HepG2 (cell line): ENCODE data around the gene ZNF33A. TPM values are rescaled to one million over a fixed set of nuclear protein-coding genes. Genes with fewer than 3 reads are reported as not detected.

Experiments
- ATAC-seq: fragments of 200-7000 bp; cut with Tn5 transposase; 3 replicates; pipeline ENCODE4 v1.9.1; 2020; ENCODE audit warnings: mild to moderate bottlenecking, moderate library complexity
- BruUV-seq: library from RNA; stranded (reverse); fragments of 400-500 nt; replicated peaks from 2 replicates; lab custom pipeline; 2021; lab: Mats Ljungman, UMichigan
- CTCF ChIA-PET: fragments of 300-600 bp; formaldehyde crosslinking; extraction: SDS; loops from one replicate; lab custom pipeline; 2021; ENCODE audit warnings: low total read pairs, inconsistent platforms, low intra/inter-chr PET ratio; lab: Yijun Ruan, JAX
- POLR2A ChIA-PET: fragments of 350-600 bp; sonication (Branson Sonifier 250); formaldehyde crosslinking; loops from one replicate; lab custom pipeline; 2020; ENCODE audit warnings: antibody characterized with exemption, inconsistent platforms; lab: Yijun Ruan, JAX
- DNase-seq: peaks from one replicate; pipeline ENCODE4 v3.0.0-alpha.2; 2015; ENCODE audit warnings: low spot score
- FAIRE-seq: peaks from 3 replicates; lab custom pipeline; 2011; peaks lifted over from hg19 to GRCh38; lab: Jason Lieb, UNC
- H2AFZ ChIP-seq: one replicate; pipeline ENCODE4 v1.6.1; 2011; ENCODE audit warnings: low read length, inconsistent platforms
- H3K27ac ChIP-seq: fragments of 300-600 bp; 3 replicates; pipeline ENCODE4 v1.8.0; 2011; ENCODE audit warnings: mixed run types, mild to moderate bottlenecking, mixed read lengths, low read length, inconsistent platforms; ENCODE audit not compliant: insufficient read depth; ENCODE audit errors: extremely low read length
- H3K27me3 ChIP-seq, 2 experiments: fragments of 200-600 bp in 1 of 2; 2 replicates in 1 of 2; 3 replicates in 1 of 2; pipeline versions ENCODE4 v1.6.0 to v1.8.0; 2011; ENCODE audit warnings: low read length in 2 of 2, mild to moderate bottlenecking in 2 of 2, moderate library complexity in 2 of 2, inconsistent platforms in 1 of 2; ENCODE audit not compliant: insufficient read depth in 2 of 2, control insufficient read depth in 1 of 2
- H3K36me3 ChIP-seq, 2 experiments: fragments of 200-600 bp in 1 of 2; replicated peaks in 1 of 2; 2 replicates in 1 of 2; 3 replicates in 1 of 2; pipeline versions ENCODE4 v1.5.1 to v1.8.0; 2011; ENCODE audit warnings: low read length in 2 of 2, inconsistent platforms in 1 of 2; ENCODE audit not compliant: insufficient read depth in 2 of 2, control insufficient read depth in 1 of 2
- H3K4me1 ChIP-seq: 2 replicates; pipeline ENCODE4 v1.5.1; 2012; ENCODE audit warnings: low read length, inconsistent platforms; ENCODE audit not compliant: insufficient read depth
- H3K4me2 ChIP-seq: 2 replicates; pipeline ENCODE4 v1.6.0; 2011; ENCODE audit warnings: low read depth, low read length, inconsistent platforms
- H3K4me3 ChIP-seq, 3 experiments: fragments of 200-600 bp in 1 of 3; sonication (generic), shearing (Covaris generic) in 1 of 3; replicated peaks in 1 of 3; 2 replicates each; pipeline ENCODE4 v1.5.1; 2011 to 2016; ENCODE audit warnings: low read length in 3 of 3, inconsistent platforms in 2 of 3, low read depth in 2 of 3, mild to moderate bottlenecking in 2 of 3, control low read depth in 1 of 3, mixed read lengths in 1 of 3; ENCODE audit not compliant: insufficient read depth in 1 of 3
- H3K79me2 ChIP-seq: one replicate; pipeline ENCODE4 v1.6.1; 2011; ENCODE audit warnings: low read length, inconsistent platforms; ENCODE audit not compliant: insufficient read depth
- H3K9ac ChIP-seq: 2 replicates; pipeline ENCODE4 v1.6.0; 2011; ENCODE audit warnings: mild to moderate bottlenecking, low read depth, low read length, inconsistent platforms; ENCODE audit not compliant: insufficient read depth
- H3K9me3 ChIP-seq: 2 replicates; pipeline ENCODE4 v1.5.1; 2012; ENCODE audit warnings: mild to moderate bottlenecking, low read length
- H4K20me1 ChIP-seq: 2 replicates; pipeline ENCODE4 v1.6.0; 2011; ENCODE audit warnings: inconsistent platforms, mild to moderate bottlenecking, low read length, moderate library complexity; ENCODE audit not compliant: insufficient read depth
- HOXA9 ChIP-seq: sonication (generic); formaldehyde crosslinking; IDR thresholded peaks from 2 replicates; pipeline ENCODE4 v1.8.1; 2022; ENCODE audit warnings: missing genetic modification reagents, mild to moderate bottlenecking, moderate library complexity, borderline replicate concordance
- KIAA2018 ChIP-seq: sonication (generic); formaldehyde crosslinking; IDR thresholded peaks from 2 replicates; pipeline ENCODE4 v1.5.0; 2020; ENCODE audit warnings: mild to moderate bottlenecking, missing genetic modification reagents, borderline replicate concordance
- POLR2A ChIP-seq, 2 experiments: IDR thresholded peaks; 2 replicates each; pipeline ENCODE4 v1.6.1; 2011; ENCODE audit warnings: low read depth in 2 of 2, low read length in 2 of 2, mild to moderate bottlenecking in 1 of 2, moderate library complexity in 1 of 2; ENCODE audit not compliant: insufficient read depth in 1 of 2
- POLR2AphosphoS2 ChIP-seq: IDR thresholded peaks from 2 replicates; pipeline ENCODE4 v1.6.1; 2011; ENCODE audit warnings: low read depth, low read length, improper control_type of control experiment
- SMARCE1 ChIP-seq: fragments of 450-650 bp; IDR thresholded peaks from 2 replicates; pipeline ENCODE4 v1.6.1; 2017; ENCODE audit warnings: borderline replicate concordance
- TCF12 ChIP-seq, 2 experiments: fragments of 450-650 bp in 1 of 2; sonication (generic) in 1 of 2; formaldehyde crosslinking in 1 of 2; IDR thresholded peaks; 2 replicates each; pipeline versions ENCODE4 v1.6.1 to v1.8.0; 2017 to 2022; ENCODE audit warnings: antibody characterized with exemption in 1 of 2, mild to moderate bottlenecking in 1 of 2, missing genetic modification reagents in 1 of 2, moderate library complexity in 1 of 2
- ZNF121 ChIP-seq: sonication (generic); formaldehyde crosslinking; IDR thresholded peaks from 2 replicates; pipeline ENCODE4 v1.5.0; 2020; ENCODE audit warnings: mild to moderate bottlenecking, missing genetic modification reagents
- ZNF253 ChIP-seq: sonication (generic); formaldehyde crosslinking; IDR thresholded peaks from 2 replicates; pipeline ENCODE4 v1.8.0; 2022; ENCODE audit warnings: mild to moderate bottlenecking, missing genetic modification reagents, borderline replicate concordance
- ZNF280B ChIP-seq: sonication (generic); formaldehyde crosslinking; IDR thresholded peaks from 2 replicates; pipeline ENCODE4 v1.5.0; 2020; ENCODE audit warnings: missing genetic modification reagents, mild to moderate bottlenecking, borderline replicate concordance
- ZNF33B ChIP-seq: sonication (generic); formaldehyde crosslinking; IDR thresholded peaks from 2 replicates; pipeline ENCODE4 v1.5.1; 2020; ENCODE audit warnings: mild to moderate bottlenecking, missing genetic modification reagents
- ZNF382 ChIP-seq: sonication (generic); formaldehyde crosslinking; IDR thresholded peaks from 2 replicates; pipeline ENCODE4 v1.5.0; 2020; ENCODE audit warnings: missing genetic modification reagents, mild to moderate bottlenecking, borderline replicate concordance
- in situ Hi-C: cut with HindIII; loops from 2 replicates; pipeline ENCODE4 v1.10.0; 2017; ENCODE audit warnings: low pct_unique_long_range_greater_than_20kb; ENCODE audit not compliant: extremely low pct_ligation_motif_present
- intact Hi-C: fragments of 100-400 bp; cut with micrococcal nuclease; formaldehyde crosslinking; loops from one replicate; pipeline ENCODE4 v1.10.0; 2022; ENCODE audit not compliant: unreplicated experiment
- polyA plus RNA-seq, 8 experiments: library from polyadenylated mRNA; depleted of rRNA in 3 of 8; stranded (reverse) in 7 of 8; unstranded in 1 of 8; fragments of >200 nt; fragmentation: Illumina TruSeq in 4 of 8; extraction: Trizol in 4 of 8; gene quantifications; 2 replicates each; pipeline versions ENCODE4 v1.2.1 to v1.2.3, GENCODE V29; 2011 to 2016; ENCODE audit warnings: low read depth in 4 of 8, missing spikeins in 1 of 8, mixed read lengths in 1 of 8; ENCODE audit not compliant: insufficient read depth in 1 of 8
- total RNA-seq, 5 experiments: library from RNA; depleted of rRNA; stranded (reverse); fragments of >200 nt; fragmentation: Illumina TruSeq; extraction: Trizol; gene quantifications; 2 replicates each; pipeline ENCODE4 v1.2.3, GENCODE V29; 2016; ENCODE audit warnings: low read depth in 1 of 5
- TF ChIP-seq, protein P1 (sequence below): IDR thresholded peaks from 2 replicates; pipeline ENCODE4 v1.6.1; 2016; ENCODE audit warnings: missing genetic modification reagents, missing compliant biosample characterization

The ZNF33A gene
- total and polyA plus RNA-seq, 2 of the 13 experiments (the other 11 are each of a cell fraction or from before 2014, with no cell fraction given): 13.1 to 22.5 TPM

DNA sequence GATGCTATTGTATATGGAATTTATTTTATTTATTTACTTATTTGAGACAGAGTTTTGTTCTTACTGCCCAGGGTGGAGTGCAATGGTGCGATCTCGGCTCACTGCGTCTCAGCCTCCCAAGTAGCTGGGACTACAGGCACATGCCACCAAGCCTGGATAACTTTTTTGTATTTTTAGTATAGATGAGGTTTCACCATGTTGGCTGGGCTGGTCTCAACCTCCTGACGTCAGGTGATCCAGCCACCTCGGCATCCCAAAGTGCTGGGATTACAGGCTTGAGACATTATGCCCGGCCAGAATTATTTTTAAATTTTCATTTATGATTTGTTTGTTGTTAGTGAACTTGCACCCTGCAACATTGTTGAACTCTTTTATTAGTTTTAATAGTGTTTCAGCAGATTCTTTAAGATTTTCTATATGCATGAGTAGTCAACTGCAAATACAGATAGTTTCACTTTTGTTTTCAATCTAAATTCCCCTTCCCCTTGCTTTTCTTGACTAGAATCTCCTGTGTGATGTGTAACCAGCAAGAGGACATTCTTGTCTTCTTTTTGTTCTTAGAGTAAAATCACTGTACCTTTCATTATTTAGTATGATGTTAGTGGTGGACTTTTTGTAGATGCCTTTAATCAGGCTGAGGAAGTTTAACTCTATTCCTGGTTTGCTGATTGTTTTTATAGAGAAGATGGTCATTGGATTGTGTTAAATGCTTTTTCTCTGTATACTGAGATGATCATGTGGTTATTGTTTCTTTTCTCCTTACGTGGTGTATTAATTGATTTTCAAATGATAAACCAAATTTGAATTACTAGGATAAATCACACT is 27.8 kb downstream of the ZNF33A start (continued):
- TF ChIP-seq, protein P1, sequence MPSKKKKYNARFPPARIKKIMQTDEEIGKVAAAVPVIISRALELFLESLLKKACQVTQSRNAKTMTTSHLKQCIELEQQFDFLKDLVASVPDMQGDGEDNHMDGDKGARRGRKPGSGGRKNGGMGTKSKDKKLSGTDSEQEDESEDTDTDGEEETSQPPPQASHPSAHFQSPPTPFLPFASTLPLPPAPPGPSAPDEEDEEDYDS (CRISPR knock-in tag): no peak
- TF ChIP-seq POLR2AphosphoS2: no peak
- TF ChIP-seq, all 625 proteins: peak for 0

DNA sequence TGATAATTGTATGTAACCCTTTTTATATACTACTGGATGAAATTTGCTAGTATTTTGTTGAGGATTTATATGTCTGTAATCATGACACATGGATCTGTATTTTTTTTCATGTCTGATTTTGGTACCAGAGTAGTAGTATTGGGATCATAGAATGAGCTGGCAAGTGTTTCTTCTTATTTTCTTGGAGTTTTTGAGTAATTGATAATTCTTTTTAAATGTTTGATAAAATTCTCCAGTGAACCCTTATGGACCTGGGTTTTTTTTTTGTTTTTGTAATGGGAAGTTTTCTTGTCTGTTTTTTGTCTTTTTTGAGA is 28.4 kb downstream of the ZNF33A start:
- Histone ChIP-seq H4K20me1 (no peaks in the 10 kb centered on the region), H3K9me3 (no peaks in the 10 kb centered on the region), H3K79me2 (no peaks in the 10 kb centered on the region), H3K9ac (no peak overlapping the region), H2AFZ (no peak overlapping the region), H3K4me3 (no peak overlapping the region), H3K27me3 (no peaks in the 10 kb centered on the region), H3K4me2 (no peak overlapping the region), H3K36me3 (peaks cover 5 to 17% of the 10 kb centered on the region in 2 experiments; a peak in 4 of 5 replicates), H3K27ac (no peak overlapping the region), H3K4me1 (no peaks in the 10 kb centered on the region)
- POLR2A ChIA-PET: no interaction called here
- intact Hi-C loops: no loop called here
- ATAC-seq: no peak
- DNase-seq: no peak
- CTCF ChIA-PET: no interaction called here
- BruUV-seq: no TSS peak
- in situ Hi-C loops: no loop called here
- no peak for FAIRE-seq
- TF ChIP-seq SMARCE1: no peak
- no peak for TF ChIP-seq ZNF382
- no peak for TF ChIP-seq ZNF280B (CRISPR knock-in tag)
- TF ChIP-seq ZNF33B (CRISPR knock-in tag): no peak
- no peak for TF ChIP-seq ZNF121 (CRISPR knock-in tag)
- TF ChIP-seq HOXA9 (CRISPR knock-in tag): no peak
- TF ChIP-seq KIAA2018 (CRISPR knock-in tag): no peak
- no peak for TF ChIP-seq POLR2A (IDR thresholded peaks at IDR 0.05; ENCODE audit: insufficient read depth in 1 of 2, low read depth in 2 of 2, low read length in 2 of 2)
- no peak for TF ChIP-seq ZNF253 (CRISPR knock-in tag)
- no peak for TF ChIP-seq TCF12 (IDR thresholded peaks at IDR 0.05)
- no peak for TF ChIP-seq TCF12 (CRISPR knock-in tag; IDR thresholded peaks at IDR 0.05)
